Nucleus accumbens (tissue), 56 donors: ENCODE data around the gene RGSL1.

ENCODE experiments used
- DNase-seq, 56 donors: peaks; one replicate each; lab custom pipeline; 2025; lab: John Stamatoyannopoulos, UW

Gene RGSL1

DNA sequence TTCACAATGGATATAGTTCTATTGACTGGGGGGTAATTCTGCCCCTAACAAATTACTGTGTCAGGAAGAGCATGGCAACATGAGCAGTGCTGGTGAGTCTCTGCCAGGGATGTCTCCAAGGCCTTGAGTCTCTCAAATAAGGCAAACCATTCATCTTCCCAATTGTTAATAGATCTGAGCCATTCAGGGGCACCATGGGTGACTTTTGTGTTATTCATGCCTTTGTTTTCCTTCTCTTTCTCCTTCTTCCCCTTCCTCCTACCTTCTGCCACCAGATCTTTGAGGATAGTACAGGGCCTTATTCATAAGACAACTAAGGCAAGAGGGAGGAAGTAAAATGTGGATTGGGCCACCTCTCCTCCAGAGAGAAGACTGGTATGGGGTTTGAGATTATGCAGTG, at the start of gene RGSL1:
Gene RGSL1 (plus strand): TSS at position 60 of the 400 bp plus-strand sequence. CDS start 20 bp downstream, at position 80.
- DNase-seq = no peak

- DNase-seq = no peak
Observed at GRCh38 chr1:182400567-182400966, 49.4 kb upstream of the RGSL1 start, which contains the start of gene TEDDM1. TSS of gene TEDDM1 (minus strand) at chr1:182400667. CDS start at chr1:182400485, 182 bp downstream.

DNA sequence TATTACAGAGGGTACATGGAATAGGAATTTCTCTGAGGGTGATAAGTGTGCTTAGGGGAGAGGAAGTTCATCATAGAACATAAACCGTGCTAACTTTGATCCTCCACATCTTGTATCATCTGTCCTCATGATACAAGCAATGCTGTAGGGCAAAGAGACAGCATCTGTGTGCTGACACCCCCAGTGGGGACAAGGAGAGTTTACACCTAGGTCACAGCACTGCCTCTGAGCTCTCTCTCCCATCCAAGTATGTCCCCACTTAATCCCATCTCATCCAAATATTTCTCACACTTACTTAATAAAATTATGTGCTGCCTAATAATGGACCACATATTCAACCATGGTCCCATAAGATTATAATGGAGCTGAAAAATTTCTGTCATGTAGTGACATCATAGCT, 45.2 kb upstream of the RGSL1 start:
- DNase-seq = no peak

- DNase-seq = no peak
Observed at GRCh38 chr1:182405578-182405977, 44.4 kb upstream of the RGSL1 start.

GRCh38 chr1:182406012-182406411, 43.9 kb upstream of the RGSL1 start:
- no peak for DNase-seq

- DNase-seq = no peak
Observed at GRCh38 chr1:182407724-182408123, 42.2 kb upstream of the RGSL1 start.

DNA sequence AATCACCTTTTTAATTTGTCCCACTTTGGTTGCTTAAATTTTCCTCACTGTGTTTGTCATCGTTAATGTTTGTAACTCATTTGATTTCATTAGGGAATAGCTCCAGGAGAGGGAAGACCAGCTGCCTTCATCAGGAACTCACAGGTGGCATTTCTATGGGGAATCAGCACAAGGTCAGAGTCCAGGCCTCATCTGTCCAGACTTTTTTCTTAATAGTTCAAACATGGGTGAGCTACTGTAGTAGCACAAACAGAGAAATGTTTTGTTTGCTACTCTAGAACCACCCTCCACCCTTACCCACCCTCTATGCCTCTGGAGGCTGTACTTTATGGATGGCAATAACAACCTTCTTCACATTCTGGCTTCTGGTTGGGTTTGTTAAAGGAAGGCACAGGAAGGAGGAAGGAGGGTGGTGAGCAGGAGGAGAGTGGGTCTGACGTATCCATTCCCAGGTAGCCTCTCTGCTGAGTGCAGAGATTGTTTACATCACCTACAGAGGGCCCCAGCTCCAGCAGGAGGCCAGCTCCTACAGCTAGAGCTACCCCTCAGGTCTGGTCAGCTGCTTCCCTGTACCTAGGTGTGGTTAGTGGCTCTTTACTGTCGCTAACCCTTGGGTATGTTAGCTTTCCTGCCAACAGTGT, 41.4 kb upstream of the RGSL1 start:
- DNase-seq = no peak

DNA sequence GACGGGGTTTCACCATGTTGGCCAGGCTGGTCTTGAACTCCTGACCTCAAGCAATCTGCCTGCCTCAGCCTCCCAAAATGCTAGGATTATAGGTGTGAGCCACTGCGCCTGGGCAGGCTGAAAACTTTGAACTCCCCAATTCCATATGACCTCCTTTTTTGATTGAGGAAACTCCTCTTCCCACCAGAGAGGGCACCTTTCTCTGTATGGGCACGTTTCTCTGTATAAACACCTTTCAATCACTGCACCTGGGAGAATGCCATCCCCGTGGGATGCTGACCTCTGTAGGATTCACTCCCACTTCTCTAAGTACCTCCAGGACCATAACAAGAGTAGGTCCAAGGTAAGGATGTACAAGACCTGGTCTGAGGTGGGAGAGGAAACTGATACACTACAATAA, 39.8 kb upstream of the RGSL1 start:
- no peak for DNase-seq

DNA sequence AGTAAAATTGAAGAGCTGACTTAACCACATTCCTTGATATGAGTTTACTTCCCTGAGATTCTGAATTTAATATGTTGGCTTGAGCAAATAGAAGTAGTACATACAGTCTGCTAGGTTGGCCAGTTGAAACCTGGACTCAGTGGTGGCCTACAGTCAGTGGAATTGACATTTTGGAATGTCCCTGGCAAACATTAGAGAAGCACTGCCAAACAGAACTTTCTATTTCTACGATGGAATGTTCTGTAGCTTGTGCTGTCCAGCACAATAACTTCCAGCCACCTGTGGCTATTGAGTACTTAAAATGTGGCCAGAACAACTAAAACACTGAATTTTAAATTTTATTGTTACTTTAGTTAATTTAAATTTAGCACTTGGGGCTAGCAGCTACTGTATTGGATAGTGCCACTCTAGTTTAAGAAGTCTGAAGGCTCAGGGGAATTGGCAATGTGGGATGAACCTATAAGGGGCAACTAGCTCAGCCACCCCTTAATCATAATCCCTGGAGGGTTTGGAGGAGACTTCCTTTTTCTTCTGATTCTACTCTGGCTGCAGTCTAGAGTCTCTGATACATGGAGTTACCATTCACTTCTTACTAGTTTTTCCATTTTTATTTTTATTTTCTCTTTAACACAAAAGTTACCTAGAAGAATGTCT, 39.2 kb upstream of the RGSL1 start:
- no peak for DNase-seq

- no peak for DNase-seq
Observed at GRCh38 chr1:182413486-182413885, 36.5 kb upstream of the RGSL1 start.

GRCh38 chr1:182413969-182414368, 36.0 kb upstream of the RGSL1 start:
- no peak for DNase-seq

DNA sequence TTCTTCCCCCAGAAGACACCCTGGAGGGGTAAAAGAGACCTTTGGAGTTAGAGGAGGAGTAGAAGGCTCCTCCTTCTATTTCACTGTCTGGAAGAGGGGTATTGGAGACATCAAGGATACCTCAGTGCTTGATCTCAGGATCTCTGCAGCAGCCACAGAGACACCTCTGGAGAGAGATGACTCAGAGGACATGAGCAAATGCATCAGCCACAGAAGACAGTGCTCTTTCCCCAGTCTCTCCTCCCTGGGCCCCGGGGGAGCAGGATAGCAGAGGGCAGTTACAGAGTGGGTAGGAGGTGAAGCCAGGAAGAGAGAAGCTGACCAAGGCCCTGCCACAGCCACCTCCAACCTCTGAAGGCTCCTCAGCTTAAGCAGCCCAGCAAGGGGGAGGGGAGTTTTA, 34.2 kb upstream of the RGSL1 start:
- DNase-seq = no peak

- no peak for DNase-seq
Observed at GRCh38 chr1:182426442-182427430, 23.2 kb upstream of the RGSL1 start.

GRCh38 chr1:182428043-182428442, 21.9 kb upstream of the RGSL1 start:
- no peak for DNase-seq

DNA sequence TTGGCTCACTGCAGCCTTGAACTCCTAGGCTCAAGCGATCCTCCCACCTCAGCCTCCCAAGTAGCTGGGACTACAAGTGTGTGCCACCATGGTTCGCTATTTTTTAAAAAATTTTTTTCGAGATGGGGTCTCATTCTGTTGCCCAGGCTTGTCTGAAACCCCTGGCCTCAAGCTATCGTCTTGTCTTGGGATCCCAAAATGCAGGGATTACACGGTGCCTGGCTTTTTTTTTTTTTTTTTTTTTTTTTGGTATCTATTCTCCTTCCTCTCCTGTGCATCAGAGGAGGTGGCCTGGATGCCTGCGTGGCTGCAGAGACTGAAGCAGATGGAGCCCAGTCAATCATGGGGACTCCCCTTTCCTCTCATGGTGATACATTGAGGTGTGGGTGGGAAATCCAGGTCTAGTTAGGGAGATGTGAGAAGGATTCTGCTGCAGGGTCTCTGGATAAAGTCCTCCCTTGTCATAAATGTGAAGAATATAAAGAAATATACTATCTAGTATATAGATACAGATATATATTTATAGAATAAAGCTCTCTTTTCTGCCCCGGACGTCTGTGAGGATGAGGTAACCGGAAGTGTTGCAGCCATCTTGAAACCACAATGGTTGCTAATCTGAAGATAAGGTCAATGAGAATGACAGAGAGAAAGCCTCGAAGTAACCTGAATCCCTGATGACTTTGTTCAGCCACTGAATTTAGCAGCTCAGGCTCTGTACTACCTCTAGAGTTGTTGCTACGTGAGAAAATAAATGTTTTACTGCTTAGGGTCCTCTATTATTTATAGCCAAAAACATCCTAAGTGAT, 19.5 kb upstream of the RGSL1 start:
- no peak for DNase-seq

- DNase-seq = no peak
Observed at GRCh38 chr1:182431278-182431677, 18.7 kb upstream of the RGSL1 start.

DNA sequence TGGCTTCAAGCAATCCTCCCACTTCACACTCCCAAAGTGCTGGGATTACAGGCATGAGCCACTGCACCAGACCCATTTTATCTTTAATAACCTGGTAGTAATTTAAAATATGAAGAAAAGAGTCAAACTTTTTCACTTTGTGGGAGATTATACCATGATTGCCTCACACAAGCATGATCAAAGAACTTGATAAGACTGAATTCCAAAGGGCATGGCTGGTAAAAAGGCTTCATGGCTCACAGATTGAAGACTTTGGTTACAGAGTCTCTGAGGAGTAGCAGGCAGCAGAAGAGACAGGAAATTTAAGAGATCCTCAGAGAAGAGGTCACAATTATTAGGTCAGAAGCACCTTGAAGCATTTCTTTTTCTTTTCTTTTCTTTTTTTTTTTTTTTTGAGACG, 16.4 kb upstream of the RGSL1 start:
- DNase-seq = no peak

GRCh38 chr1:182438326-182438725, 11.6 kb upstream of the RGSL1 start:
- DNase-seq = no peak

- no peak for DNase-seq
Observed at GRCh38 chr1:182441719-182442118, 8.2 kb upstream of the RGSL1 start.

DNA sequence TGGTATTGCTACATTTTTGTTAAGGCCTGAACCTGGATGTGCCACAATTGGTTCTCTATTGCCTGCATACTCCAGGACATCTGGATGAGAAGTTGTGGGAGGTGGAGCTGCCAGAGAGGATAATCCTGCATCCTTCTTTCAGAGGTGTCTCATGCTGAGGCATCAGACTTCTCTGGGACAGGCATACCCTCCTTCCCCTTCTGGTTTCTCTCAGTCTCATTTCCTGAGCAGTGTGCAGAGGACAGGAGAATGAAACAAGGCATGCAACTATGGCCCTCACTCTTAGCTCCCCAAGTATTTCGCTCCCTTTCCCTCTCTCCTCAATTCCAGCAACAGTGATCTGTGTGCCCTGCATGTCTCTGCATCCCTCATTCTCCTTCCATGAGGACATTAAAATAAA, 7.6 kb upstream of the RGSL1 start:
- no peak for DNase-seq
